GM19025 (cell line): Measurements from ENCODE around the gene BMAL1.

Experiments used
- ATAC-seq: cut with Tn5 transposase; IDR thresholded peaks from one replicate; pipeline ENCODE4 v1.9.1; 2021; ENCODE audit warnings: mild to moderate bottlenecking, low read depth, moderate library complexity; ENCODE audit not compliant: unreplicated experiment

Gene BMAL1

DNA sequence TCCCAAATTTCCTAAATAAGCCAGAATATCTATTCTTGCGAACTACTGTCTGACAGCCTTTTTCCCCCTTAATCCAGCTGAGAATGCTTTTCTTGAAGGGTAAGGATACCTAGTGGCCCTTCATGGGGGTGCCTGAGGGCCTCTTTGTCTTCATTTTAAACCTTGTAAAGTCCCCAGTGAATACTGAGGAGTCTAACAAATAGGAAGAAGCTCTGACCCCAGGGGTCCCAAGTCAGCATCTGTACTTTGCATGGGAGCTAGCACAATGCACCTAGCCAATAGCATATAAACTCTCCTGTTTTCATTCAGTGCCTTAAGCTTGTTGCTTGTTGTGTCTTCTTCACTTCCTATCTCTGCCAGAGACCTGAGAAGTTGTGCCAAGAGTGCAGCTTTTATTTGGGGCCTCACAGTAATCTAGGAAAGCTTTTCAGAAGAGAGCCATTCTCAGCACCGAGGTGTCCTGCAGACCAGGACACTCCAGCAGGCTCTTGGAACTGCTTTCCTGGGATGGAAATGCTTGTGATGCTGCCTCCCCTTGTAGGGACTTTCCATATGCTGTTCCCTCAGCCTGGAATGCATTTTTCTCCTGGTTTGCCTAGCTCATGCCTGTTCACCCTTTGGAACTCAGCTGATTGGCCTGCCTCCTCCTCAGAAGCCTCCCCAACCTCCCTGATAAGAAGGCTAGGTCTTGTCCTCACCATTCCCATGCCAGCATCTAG is 37.2 kb downstream of the BMAL1 start:
- ATAC-seq: no peak

DNA sequence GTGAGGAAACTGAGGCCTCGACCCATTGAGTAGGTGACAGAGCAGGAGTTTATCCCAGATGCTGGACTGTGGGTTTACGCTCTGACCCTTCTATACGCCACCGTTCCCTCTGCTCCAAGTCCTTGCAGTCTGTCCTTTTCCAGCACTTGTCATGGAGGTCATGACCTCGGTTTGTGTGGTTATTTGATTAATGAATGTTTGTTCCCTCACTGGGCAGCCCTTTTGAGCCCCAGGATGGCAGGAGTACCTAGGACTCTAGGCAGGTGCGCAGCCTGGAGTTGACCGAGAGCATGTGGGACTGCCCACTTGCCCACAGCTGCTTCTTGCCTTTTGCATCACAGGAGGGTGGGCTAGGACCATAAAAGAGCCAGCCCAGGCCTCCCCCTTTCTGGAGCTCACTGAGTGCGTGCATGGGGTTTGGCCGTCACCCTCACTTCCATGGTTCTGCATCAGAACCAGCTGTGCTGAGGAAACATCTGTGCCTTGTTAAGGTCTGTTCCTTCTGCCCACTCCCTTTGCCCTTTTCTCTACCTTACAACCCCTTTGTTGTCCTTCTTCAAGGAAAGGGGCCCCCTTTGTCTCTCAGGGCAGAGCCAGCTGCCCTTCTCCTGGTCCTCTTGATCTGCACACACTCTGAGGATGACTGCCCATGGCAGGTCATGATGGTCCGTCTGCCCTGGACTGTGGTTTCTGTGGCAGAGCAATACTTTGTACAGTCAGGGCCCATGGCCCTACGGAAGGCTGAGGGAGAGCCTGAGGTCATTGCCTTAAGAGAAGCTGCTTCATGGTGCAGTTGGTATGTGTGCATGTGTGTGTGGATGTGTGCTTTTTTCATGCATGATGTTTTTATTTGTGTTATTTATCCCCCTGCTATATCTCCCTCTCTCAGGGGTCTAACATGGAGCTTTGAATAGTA is 38.2 kb downstream of the BMAL1 start:
- ATAC-seq: peak; percentile 21

- ATAC-seq: peak; percentile 68
Measured at GRCh38 chr11:13316528-13316961, 39.0 kb downstream of the BMAL1 start.

GRCh38 chr11:13317293-13318080 is 39.9 kb downstream of the BMAL1 start:
- no peak for ATAC-seq

DNA sequence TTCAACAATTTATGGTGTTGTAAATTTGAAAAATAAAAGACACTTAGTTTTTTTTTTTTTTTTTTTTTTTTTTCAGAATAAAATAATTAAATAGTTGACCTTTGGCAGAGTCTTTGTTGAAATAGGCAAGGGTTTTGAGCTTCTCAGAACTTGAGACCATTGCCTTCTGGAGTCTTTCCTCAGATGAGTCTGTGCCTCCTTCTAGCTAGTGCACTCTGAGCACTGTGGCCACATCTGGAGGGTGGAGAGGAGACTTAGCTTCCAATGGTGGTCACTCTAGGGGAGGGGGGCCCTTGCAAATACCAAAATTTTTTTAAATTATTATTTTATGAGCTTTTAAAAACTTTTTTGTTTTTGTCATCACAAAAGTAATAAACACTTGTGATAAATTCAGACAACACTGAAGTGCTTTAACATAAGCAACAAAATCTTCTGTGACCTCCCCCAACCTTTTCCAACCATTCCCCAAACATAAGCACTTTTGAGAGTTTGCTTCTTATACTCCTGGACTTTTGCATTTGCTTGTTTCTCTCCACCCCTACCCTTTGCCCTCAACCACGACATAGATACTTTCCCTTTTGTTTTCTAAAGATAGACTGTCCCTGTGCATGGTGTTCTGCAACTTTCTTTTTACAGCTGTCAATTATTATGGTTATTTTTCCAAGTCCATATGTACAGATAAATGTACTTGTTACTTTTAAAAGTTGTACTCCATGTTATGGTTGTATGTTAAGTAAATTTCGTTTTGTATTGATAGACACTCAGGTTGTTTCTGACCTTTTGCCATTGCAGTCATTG is 41.1 kb downstream of the BMAL1 start:
- ATAC-seq: peak; percentile 47

GRCh38 chr11:13320688-13321087 is 43.1 kb downstream of the BMAL1 start:
- ATAC-seq: no peak

DNA sequence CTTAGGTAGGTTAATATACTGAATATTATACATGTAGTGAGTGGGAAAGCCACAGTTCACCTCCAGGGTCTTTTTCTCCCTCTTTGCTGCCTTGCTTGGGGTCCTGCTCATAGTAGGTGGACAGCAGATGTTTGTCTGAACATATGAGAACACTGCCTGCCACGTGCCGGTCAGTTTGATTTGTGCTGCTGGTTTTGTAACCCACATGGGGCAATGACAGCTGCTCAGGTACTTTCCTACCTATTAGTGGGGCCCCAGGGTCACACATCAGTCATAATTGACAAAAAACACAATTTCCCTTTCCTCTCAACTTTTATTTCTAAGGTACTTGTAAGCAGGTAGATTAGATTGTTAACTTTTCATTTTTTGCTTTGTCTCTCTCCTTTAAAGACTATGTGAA is 43.8 kb downstream of the BMAL1 start:
- no peak for ATAC-seq

DNA sequence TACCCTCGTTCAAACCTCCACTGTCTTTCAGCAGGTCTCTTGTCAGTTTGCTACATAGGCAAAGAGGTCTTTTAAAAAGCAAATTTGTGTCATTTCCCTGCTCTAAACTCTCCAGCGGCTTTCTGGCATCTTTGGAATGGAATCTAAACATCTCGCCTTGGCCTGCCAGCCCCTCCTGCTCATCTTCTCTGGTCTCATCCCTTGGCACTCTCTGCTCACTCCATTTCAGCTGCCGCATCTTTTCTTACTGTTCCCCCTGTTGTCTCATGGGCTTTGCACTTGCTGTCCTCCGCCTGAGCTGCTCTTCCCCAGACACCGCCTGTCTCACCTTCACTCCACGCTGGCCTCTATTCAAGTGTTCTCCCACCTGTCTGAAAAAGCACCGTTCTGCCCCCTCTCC is 46.6 kb downstream of the BMAL1 start:
- ATAC-seq: no peak

GRCh38 chr11:13324709-13325108 is 47.1 kb downstream of the BMAL1 start:
- no peak for ATAC-seq

- no peak for ATAC-seq
Measured at GRCh38 chr11:13327421-13327820, 49.8 kb downstream of the BMAL1 start.

- no peak for ATAC-seq
Measured at GRCh38 chr11:13328286-13328685, 50.7 kb downstream of the BMAL1 start.

DNA sequence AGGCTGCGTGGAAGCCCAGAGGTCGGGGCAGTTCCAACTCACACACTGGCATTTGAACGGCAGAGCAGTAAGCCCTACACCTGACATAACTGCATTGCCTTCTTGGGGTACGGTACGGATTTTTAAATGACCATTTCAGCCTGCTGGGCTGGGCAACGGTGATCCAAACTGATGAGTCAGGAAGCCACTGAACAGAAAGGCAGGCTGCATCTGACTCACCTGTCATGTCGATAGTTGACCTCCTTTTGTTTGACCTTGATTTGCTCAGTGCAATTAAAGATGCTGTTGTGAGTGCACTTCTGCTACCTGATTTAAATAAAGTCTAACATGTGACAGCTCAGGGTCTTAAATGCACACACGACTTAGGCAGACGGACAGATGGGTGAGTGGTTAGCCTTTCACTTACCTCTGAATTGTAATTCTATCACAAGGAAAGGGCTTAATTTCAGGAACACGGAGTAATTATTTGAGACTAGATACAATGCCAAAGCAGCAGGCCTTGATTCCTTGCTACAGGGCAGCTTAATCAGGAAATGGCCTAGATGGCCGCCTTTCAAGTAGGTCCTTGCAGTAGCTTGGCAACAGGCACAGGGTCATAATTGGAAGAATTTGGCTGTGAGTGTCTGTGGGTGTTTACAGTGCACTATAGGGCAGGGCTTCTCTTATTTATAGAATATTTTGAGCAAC is 52.2 kb downstream of the BMAL1 start:
- ATAC-seq: no peak

DNA sequence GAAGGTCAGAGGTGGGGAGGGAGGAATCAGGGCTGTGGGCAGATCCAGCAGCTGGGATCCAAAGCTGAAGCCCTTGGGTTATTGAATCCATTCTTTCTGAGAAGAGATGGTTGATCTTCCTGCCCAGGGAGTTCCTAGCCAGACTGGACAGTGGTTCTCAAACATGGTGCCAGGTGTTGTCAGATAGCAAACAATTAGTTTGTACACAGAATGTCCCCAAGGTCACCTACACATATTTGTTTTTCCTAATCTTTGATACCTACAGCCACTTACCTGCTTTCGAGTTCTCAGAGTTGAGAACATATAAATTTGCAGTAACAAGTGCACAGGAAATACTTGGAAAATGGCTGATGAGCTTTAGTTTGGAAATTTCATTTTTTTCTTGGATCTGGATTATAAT is 54.5 kb downstream of the BMAL1 start:
- ATAC-seq: no peak

DNA sequence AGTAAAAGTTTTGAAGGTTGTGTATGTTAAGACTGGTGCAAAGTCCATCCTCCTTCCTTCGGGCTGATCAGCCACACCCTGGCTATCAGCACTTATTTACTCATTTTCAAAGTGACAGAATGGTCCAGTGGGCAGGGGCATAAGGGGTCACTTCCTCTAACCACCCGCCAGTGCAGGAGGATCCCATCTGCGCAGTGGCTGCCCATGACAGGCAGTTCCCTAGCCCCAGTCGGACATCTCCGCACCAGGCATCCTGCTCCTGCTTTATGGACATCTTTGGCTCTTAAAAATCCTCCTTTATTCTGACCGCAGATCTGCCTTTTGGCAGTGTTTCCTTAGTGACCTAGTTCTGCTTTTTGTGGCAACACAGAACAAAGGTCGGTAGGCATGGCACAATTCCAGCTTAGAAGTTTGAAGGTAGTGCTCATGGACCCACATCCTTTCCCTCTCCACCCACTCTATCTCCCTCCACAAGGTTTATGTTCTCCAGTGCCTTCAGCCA is 55.9 kb downstream of the BMAL1 start:
- ATAC-seq: peak; percentile 56

DNA sequence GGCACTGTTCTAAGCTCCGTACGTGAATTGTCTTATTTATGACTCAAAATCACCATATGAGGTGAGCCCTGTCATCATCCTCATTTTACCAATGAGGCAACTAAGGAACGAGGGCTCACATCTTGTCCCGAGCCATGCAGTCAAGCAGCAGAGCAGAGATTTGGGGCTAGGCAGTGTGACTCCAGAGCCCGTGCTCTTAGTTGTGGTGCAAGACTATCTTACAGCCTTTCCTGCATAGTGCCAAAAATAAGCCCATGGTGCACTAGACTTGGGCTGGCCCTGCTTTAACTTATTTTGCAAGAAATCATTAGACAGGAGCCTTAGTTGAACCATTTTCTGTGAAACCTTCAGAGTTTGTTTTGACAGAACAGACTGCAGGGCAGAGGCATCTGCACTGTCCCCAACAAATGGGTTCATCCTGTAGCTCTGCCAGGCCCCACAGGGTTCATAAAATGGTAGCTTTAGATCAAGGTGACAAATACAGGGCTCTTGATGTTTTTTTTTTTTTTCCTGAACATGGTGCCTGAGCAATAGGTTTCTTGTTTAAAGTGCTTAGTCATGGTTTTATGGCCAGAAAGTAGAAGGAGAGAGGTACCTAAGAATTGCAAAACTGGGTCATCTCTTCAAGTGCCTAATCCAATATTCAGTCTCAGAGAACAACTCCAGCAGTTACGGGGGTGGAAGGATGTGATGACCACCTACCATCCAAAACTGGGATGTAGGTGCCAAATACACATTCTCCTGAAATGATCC is 56.6 kb downstream of the BMAL1 start:
- no peak for ATAC-seq

DNA sequence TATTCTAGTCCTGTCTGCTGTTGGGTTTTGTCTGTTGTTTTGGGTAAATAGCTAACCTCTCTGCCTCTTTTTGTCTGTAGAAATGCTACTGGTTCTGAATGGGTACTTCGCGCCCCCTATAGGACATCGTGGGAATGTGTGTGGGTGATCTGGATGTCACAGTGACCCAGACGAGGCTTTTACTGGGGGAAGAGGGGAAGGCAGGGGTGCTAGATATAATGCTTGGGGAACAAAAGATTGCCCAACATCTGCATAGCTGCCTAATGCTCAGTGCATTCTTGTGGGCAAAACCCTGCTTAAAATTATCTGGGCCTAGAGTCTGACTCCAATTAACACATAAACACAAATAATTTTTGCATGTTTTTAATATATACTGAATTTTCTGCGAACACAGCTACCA is 57.7 kb downstream of the BMAL1 start:
- ATAC-seq: no peak

DNA sequence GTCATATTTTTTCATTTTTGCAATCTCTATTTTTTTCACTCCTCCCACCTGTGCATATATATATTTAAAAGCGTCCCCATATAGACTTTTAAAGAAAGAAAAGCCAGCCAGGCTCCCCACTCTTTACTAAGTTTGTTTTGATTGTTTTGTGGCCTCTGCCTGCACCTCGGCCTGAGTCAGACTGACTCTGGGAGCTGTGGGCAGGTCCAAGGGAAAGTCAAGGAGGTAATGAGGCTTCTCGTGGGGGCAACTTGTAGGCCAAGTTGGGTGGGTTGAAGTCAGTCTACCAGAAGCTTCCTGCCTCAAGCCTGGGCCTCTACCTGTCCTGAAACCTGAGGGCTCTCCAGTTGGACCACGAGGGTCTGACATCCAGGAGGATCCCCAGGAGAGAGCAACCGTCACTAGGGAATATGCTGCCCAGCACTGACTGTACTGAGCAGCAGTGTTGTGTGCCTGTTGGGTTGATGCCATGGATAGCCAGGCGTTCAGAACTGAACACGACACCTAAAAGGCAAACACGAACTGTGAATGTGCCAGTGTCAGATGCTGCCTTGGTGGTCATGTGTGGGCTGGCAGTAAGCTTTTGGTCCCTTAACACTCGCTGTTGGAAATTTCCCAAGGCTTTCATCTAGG is 58.8 kb downstream of the BMAL1 start:
- ATAC-seq: no peak

- no peak for ATAC-seq
Measured at GRCh38 chr11:13338019-13338426, 60.4 kb downstream of the BMAL1 start.
